ENCODE measurements around the gene EIPR1. TPM values are rescaled to one million over a fixed set of nuclear protein-coding genes. Genes with fewer than 3 reads are reported as not detected.

EIPR1 gene
- total and polyA plus RNA-seq, 4 donors = 12.0 to 26.8 (median 23.4) TPM

- no peak for TF ChIP-seq CTCF (IDR thresholded peaks at IDR 0.05; ENCODE audit: control extremely low read depth, extremely low read depth)
- H3K36me3 ChIP-seq (ENCODE audit: control insufficient read depth in 4 of 4, insufficient read depth in 4 of 4, low read length in 4 of 4) = peaks cover 0 to 13% (median 5%) of the 10 kb centered on the region in 4 donors
- no peak overlapping the region for H3K27ac ChIP-seq (ENCODE audit: low read depth in 1 of 2, low read length in 1 of 2)
- WGBS, 2 donors = 83 to 91% methylated on average over 7 of the region's 7 CpGs
- no peak overlapping the region for H3K4me3 ChIP-seq
- no peaks in the 10 kb centered on the region for H3K27me3 ChIP-seq (ENCODE audit: control insufficient read depth in 3 of 3, insufficient read depth in 3 of 3, low read length in 2 of 3)
- DNase-seq (peak in 2 of 3 donors; percentile 33 to 52), ATAC-seq (ENCODE audit: insufficient read depth, low FRiP score) (no peak)
- H3K9me3 ChIP-seq (ENCODE audit: control insufficient read depth in 4 of 4, insufficient read depth in 3 of 4, low read length in 3 of 4) = no peaks in the 10 kb centered on the region
- H3K4me1 ChIP-seq (ENCODE audit: control insufficient read depth in 5 of 5, insufficient read depth in 5 of 5, low read length in 5 of 5) = peaks cover 0 to 10% (median 4%) of the 10 kb centered on the region in 5 donors
- no peak overlapping the region for H3K9ac ChIP-seq (ENCODE audit: insufficient read depth in 1 of 2, low read length in 2 of 2)
Measured at GRCh38 chr2:3405876-3406275, 28.3 kb upstream of the EIPR1 start.

- 88 to 93% methylated on average over 6 of the region's 6 CpGs for WGBS, 2 donors
- ATAC-seq (ENCODE audit: insufficient read depth, low FRiP score) (no peak), DNase-seq (no peak)
- Histone ChIP-seq H3K27ac (ENCODE audit: low read depth in 1 of 2, low read length in 1 of 2) (no peak overlapping the region), H3K27me3 (ENCODE audit: control insufficient read depth in 3 of 3, insufficient read depth in 3 of 3, low read length in 2 of 3) (no peaks in the 10 kb centered on the region), H3K9ac (ENCODE audit: insufficient read depth in 1 of 2, low read length in 2 of 2) (no peak overlapping the region), H3K36me3 (ENCODE audit: control insufficient read depth in 4 of 4, insufficient read depth in 4 of 4, low read length in 4 of 4) (peaks cover 0 to 17% (median 5%) of the 10 kb centered on the region in 4 donors), H3K4me3 (no peak overlapping the region), H3K9me3 (ENCODE audit: control insufficient read depth in 4 of 4, insufficient read depth in 3 of 4, low read length in 3 of 4) (no peaks in the 10 kb centered on the region), H3K4me1 (ENCODE audit: control insufficient read depth in 5 of 5, insufficient read depth in 5 of 5, low read length in 5 of 5) (peaks cover 0 to 10% (median 4%) of the 10 kb centered on the region in 5 donors)
- TF ChIP-seq CTCF (IDR thresholded peaks at IDR 0.05; ENCODE audit: control extremely low read depth, extremely low read depth) = no peak
Measured at GRCh38 chr2:3405307-3405706, 27.7 kb upstream of the EIPR1 start.

GRCh38 chr2:3404349-3404894 lies 26.8 kb upstream of the EIPR1 start:
- DNase-seq (peak in 2 of 3 donors; percentile 22 to 31), ATAC-seq (ENCODE audit: insufficient read depth, low FRiP score) (no peak)
- Histone ChIP-seq H3K36me3 (ENCODE audit: control insufficient read depth in 4 of 4, insufficient read depth in 4 of 4, low read length in 4 of 4) (peaks cover 0 to 18% (median 5%) of the 10 kb centered on the region in 4 donors), H3K27me3 (ENCODE audit: control insufficient read depth in 3 of 3, insufficient read depth in 3 of 3, low read length in 2 of 3) (no peaks in the 10 kb centered on the region), H3K4me3 (no peak overlapping the region), H3K9me3 (ENCODE audit: control insufficient read depth in 4 of 4, insufficient read depth in 3 of 4, low read length in 3 of 4) (no peaks in the 10 kb centered on the region), H3K4me1 (ENCODE audit: control insufficient read depth in 5 of 5, insufficient read depth in 5 of 5, low read length in 5 of 5) (peaks cover 0 to 11% (median 4%) of the 10 kb centered on the region in 5 donors), H3K9ac (ENCODE audit: insufficient read depth in 1 of 2, low read length in 2 of 2) (no peak overlapping the region), H3K27ac (ENCODE audit: low read depth in 1 of 2, low read length in 1 of 2) (no peak overlapping the region)
- WGBS, 2 donors = 84 to 91% methylated on average over 11 of the region's 11 CpGs
- TF ChIP-seq CTCF (IDR thresholded peaks at IDR 0.05; ENCODE audit: control extremely low read depth, extremely low read depth) = no peak
